HG02884 (cell line): ENCODE data around the gene KCNQ5.

Experiments used
- ATAC-seq: cut with Tn5 transposase; IDR thresholded peaks from one replicate; pipeline ENCODE4 v1.9.1; 2021; ENCODE audit warnings: mild to moderate bottlenecking, moderate library complexity; ENCODE audit not compliant: unreplicated experiment

KCNQ5 gene

DNA sequence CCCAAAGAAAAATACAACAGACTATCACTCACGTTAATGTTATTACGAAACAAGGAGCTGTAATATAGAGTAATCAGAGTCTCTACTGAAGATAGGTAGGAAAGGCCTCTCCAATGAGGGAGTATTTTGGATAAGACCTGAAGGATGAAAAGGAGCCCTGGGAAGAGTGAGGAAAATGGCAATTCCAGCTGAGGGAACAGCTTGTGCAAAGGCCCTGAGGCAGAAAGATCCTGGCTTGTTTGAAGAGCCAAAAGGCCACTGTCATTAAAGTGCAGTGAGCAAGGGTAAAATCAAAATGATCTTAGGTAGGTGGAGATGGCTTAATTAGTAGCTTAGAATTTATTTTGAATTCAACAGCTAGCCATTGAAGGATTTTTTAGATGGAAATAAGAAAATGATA, 464.9 kb downstream of the KCNQ5 start:
- no peak for ATAC-seq

DNA sequence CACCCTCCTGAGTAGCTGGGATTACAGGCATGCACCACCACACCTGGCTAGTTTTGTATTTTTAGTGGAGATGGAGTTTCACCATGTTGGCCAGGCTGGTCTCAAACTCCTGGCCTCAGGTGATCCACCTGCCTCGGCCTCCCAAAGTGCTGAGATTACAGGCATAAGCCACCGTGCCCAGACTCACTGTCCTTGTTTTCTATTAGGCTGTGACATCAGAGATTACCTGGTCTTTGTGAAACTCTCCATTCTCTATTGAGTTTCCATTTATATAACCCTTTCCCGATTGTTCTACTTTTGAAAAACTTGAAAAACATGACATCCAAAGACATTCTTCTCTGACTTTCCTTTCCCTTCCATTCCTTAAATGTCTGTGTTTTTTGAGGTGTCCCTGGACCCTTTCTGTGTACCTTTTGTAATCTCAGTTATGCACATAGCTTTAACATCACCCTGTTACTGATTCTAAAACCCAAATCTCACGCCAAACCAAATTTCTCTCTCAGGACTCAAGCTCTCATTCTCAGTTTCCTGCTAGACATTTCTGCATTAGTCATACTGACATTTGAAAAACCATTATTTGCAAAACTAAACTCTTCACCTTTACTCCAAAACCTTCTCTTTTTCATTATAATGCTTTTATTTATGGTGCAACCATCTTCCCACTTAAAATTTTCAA, 466.4 kb downstream of the KCNQ5 start:
- ATAC-seq = peak; percentile 72

DNA sequence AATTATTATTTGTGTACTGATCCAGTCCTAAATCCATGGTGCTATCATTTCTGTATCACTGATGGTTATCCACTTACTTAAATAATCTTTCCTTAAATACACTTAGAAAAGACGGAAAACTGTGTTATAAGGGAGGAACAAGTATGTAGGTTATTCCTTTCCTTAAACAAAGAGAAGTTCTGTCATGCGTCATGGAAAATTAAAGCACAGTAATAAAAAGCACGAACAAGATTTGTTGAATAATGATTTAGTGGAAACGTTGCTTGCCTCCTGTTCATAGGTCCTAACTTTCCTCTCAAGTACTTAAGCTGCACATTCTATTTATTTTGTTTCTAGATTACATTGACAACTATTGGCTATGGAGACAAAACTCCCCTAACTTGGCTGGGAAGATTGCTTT, 483.1 kb downstream of the KCNQ5 start:
- no peak for ATAC-seq

DNA sequence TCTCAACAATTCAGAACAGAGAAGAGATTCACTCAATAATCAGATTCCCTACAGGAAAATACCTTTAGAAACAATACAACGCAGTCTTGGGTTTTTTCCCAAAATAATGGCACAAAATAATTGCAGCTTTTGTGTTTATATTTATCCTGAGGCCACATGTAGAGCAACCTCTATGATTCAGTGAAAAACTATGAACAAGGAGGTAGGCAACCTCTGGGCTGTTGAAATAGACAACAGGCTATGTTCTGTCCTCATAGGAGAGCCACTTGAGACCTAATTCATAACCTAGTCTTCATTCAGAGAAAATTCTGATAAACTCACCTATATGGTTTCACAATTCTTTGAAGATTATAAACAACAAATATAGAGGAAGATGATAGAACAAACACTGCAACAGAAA, 485.2 kb downstream of the KCNQ5 start:
- no peak for ATAC-seq

DNA sequence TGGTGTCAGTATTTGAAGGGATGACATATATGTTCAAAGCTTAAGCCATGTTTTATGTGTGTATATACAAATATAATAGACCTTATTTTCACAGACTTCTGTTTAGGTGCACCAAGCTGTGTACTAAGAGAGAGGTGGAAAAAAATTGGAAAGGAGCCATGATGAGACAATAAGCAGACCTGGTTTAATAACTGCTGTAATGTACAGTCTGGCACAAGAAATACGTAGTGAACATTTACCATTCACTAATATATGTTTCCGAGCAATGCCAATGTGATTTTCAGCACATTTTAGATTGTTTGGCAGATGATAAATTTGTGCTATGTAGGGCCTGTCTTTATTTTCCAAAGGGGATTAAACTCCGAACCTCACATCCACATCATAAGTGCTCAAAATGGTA, 487.1 kb downstream of the KCNQ5 start:
- no peak for ATAC-seq

DNA sequence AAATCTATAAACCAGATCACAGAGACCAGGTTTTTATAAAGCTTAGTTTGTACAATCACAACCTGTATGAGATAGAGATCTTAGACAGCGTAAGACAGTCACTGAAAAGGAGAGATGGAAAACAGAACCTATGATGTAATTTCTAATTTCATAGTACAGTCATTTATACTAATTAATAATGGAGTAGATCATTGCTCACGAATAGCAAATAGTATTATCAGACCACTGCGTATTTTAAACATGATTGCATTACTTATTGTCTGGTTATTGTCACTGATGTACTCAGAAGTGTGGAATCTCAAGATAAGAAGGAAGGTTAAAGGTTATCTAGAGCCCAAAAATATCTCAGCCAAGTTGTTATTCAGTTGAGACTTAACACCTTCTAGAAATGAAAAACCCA, 487.8 kb downstream of the KCNQ5 start:
- no peak for ATAC-seq

DNA sequence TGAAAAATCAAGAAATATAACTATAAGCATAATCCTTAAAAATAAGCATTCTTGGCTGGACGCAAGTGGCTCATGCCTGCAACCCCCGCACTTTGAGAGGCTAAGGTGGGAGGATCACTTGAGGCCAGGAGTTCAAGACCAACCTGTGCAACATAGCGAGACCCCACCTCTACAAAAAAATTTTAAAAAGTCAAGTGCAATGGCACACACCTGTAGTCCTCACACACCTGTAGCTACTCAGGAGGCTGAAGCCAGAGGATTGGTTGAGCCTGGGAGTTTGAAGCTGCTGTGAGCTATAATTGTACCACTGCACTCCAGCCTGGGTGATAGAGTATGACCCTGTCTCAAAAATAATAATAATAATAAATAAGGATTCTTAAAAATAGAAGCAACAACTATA, 494.5 kb downstream of the KCNQ5 start:
- ATAC-seq = no peak

DNA sequence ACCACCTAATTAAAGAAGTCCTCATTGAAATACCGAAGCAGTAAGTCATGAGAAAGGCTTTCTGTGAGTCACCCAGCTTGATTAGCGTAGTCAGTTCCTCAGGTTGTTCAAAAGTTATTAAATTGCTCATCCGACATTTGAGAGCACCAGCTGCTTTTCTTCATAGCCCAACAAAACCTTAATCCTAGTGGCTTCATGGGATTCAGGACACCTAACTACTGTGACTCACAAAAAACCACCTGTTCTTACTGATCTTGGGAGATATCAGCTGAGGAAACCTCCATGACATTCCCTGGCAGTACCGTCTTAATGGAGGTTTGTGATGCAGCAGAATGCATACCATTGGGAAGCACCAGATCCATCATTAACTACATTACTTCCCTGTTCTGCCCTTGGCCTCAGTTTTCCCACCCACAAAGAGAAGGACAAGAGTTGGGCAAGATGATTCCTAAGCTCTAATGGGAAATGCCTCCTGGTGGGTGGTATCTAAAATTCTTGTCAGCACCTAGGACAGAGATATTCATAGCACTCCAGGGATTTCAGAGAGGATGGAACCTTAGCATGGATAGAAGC, 499.6 kb downstream of the KCNQ5 start:
- ATAC-seq = no peak

DNA sequence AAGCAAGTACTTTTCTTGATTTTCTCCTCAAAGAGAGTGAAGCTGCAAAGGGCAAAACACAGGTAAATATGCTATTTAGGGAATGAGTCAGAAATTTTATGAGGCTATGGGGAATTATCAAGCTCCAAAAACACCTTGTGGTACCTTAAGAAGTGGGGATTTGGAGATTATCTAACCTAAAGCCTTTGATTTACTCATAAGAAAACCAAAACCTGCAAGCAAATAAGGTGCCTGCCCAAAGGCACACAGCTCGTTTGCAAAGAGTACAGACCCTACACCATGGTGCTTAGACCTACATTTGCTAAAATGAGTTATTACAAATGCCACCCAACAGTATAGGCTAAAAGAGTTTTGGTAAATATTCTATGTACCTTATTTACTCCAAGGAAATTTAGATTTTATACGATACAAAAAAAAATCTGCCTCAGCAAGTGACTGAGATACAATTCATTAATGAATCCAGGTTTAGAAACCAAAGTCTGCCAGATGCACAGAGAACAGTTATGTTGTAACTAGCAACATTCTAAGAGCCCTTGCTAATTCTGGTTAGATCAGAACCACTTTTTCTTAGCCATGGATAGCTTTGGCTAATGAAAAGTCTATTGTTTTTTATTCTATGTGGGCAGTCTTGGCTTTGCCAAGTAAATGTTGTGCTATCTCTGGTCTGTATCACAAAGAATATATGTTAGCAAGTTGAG, 501.9 kb downstream of the KCNQ5 start:
- ATAC-seq = peak; percentile 88

DNA sequence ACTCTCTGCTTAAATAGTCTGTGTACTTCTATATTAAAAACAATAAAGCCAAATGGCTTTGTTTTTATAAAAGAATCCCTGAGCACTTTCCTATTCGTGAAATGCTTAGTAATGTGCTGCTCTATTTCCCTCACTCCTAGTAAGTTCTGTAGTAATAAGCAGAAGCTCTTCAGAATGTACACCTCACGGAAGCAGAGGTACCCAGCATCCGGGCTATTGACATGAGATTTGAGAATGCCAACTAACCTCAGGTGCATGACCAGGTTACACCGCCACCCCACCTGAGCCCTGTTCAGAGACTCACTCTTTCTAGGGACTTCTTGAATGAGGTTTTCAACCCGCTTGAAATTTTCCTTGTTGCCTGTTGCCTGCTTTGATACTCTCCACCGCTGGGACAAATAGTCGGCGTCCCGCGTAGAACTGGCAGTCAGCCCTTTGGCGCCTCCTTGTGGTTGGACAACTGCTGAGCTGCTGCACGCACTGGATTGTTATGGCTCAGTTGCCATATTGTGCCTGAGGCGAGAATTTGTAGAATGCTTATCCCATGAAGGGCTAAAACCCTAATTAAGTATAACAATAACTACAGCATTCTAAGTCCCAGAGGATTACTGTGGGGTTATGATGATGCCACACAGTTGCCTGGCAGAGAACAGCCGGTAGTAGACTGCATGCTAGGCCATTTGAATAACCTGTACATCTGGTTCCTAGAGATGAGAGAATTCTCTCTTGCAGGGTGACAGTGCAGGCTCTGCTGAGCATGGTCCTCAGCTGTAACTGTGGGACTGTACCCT, 508.0 kb downstream of the KCNQ5 start:
- ATAC-seq = peak; percentile 96

DNA sequence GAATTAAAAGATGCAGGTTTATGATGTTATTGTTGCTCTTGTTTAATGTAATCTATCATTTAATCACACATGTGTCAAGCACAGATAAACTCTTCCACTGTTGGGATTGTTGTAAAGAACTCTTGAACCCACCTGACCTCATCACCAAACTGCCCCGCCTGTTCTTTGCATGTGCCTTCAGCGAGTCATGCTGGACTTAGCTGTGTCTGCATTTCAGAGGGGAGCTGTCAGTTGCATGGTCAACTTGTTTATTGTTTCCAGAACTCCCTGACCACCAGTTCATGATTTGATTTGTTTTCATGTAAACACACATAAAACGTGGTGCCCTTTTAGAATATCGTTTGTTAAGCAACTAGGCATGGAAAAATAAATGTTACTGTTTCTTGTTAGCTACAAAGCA, 509.8 kb downstream of the KCNQ5 start:
- ATAC-seq = no peak

DNA sequence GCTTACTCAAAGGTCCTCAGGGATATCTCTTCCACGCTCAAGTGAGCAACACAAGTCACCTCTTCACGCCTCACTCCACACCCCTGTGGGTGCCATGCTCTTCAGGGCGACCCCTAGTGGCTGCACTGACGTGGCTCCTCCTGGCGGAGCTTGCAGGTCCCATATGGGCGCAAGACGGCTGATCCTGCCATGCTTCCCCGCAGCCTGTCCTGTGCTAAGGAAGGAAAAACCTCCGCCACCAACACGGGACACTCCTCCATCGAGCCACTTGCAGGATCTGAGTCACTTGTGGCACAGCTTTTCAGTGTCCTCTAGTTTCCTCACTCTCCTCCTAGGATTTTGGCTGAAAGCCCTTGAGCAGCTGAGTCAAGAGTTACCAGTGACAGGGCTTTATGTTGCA, 512.7 kb downstream of the KCNQ5 start:
- no peak for ATAC-seq

DNA sequence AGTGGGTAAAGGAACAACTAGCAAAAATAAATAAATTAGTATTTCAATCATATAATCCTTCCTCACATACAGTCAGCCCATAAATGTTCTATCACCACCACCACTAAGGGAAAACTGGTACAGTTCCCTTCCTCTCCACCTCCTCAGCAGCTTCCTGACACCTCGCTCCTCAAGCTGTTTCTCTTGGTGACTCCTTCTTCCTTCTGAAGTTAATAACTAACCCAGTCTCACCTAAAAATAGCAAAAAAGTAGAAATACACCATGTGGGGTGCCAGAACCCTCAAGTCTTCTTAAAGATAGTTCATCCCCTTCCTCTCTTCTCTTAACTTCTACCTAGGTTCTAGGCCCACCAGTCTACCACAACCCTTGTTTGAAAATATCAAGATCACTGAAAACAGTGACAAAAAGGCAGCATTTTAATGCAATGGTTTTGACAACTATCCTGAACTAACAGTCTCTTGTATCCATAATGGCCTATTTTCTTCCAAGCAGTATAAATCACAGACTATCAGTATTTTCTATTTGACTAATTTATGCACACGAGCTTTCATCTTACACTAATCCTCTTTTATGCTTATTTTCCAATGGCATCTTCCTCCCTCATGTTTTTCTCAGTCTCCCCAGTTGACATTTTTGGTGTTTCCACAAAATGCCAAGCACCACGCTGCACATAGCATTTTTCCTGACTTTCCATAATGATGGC, 518.0 kb downstream of the KCNQ5 start:
- ATAC-seq = no peak

DNA sequence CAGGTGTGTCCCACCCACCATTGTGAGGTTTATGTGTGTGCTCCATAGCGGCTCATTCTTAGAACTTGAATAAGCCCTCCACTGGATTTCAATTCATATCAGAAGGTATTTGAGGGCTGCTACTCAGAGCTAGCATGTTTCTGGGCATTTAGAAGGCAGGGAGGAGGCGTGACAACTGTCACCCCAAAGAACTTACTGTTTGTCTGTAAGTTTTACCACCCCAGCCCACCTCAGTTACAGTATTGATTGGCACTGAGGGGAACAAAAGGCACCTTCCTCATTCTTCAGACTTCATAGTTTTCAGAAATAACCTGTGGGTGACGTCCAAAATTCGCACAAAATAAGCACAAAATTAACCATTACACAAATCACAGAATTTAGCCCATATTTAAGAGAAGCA, 521.7 kb downstream of the KCNQ5 start:
- ATAC-seq = no peak

DNA sequence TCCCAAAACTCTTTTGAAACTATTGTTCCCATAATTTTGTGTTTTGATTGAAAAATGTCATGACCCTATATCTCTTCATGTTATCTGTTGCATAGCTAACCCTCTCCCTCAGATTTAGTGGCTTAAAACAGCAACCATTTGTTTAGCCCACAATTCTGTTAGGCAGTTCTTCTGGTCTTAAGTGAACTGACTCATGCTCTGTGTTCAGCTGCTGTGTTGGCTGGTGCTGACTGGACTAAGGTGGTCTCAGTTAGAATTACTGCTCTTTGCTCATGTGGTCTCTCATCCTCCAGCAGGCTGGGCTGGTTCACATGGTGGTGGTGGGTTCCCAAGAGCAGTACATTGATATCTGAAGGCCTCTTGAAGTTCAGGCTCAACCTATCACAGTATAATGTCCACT, 522.7 kb downstream of the KCNQ5 start:
- no peak for ATAC-seq

DNA sequence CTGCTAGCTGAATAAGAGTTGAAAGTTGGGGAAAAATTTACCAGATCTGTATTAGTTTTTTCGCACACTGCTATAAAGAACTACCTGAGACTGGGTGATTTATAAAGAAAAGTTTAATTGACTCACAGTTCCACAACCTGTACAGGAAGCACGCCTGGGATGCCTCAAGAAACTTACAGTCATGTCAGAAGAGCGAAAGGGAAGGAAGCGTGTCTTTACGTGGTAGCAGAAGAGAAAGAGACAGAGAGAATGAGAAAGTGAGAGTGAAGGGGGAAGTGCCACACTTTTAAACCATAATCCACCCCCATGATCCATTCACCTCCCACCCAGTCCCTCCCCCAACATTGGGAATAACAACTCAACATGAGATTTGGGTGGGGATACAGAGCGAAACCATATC, 523.8 kb downstream of the KCNQ5 start:
- ATAC-seq = peak; percentile 94

DNA sequence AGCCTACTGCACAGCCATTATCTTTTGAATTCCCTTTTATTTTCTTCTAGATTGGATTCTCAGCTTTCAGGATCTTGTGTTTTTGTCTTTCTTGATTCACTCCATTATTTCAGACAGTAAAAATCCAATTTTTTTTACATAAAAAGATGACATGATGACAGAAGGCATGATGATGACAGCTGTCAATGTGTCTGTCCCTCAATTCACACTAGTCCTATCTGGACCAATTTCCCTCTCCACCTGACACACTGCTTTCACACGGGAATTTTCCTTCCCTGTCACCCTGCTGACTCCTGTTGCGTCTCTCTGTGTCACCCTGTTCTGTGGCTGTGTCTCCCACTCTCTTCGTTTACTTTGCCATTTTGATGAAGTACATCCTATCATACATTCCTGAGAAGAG, 529.9 kb downstream of the KCNQ5 start:
- ATAC-seq = no peak

DNA sequence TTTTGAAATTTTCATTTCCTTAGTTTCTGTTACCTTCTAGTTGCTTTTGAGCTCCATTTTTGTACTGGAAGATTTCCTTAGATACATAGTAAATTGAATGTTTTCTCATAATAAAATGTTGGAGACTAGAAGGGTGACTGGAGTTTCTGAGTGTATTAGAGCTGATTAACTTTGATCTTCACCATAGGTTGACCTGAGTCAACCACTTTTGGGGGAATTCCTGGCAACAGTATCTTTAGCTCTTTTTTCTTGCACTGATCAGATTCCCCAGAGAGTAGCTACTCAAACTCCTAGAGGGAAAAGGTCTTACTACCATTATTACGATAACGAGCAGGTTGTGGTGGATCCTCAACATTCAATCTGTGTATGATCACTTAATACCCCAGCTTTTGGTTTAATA, 530.7 kb downstream of the KCNQ5 start:
- ATAC-seq = no peak

DNA sequence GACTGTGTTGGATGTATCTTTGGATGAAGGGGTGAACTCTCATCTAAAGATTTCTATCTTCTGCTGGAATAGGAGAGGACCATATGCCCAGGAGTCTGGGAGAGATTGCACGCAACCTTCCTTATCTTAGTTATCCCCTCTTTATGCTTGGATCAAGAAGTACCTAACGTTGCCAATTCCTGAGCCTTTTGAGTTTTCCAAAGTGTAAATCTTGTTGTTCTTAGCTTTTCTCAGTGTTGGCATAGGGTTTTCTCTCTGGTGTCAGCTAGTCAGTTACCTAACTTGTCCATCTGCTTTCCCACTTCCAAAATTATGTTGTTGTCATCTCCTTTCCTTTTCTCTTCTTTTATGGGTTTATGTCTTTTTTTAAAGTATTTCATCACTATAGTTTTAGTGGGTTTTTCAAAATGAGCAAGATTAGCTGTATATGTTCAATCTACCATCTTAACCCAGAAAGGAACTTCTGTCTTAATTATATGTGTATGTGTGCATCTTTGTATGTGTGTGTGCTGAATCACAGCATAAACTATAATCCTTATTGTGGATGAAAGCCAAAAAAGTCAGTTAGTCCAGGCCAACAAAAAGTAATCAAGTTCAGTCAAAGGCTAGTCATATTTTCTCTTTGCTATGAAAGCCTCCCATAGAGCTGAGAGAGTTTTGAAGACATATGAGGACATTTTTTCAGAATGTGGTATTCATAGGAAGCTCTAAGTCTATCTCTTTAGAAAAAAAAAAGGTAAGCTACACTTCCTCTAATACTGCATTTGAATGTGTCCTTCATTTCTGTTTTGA, 531.3 kb downstream of the KCNQ5 start:
- ATAC-seq = no peak
